ENCODE data around the gene REEP3. TPM values are rescaled to one million over a fixed set of nuclear protein-coding genes. Genes with fewer than 3 reads are reported as not detected.

The REEP3 gene
- total RNA-seq, 1 donor from 2014 or later: 33.2 TPM

DNA sequence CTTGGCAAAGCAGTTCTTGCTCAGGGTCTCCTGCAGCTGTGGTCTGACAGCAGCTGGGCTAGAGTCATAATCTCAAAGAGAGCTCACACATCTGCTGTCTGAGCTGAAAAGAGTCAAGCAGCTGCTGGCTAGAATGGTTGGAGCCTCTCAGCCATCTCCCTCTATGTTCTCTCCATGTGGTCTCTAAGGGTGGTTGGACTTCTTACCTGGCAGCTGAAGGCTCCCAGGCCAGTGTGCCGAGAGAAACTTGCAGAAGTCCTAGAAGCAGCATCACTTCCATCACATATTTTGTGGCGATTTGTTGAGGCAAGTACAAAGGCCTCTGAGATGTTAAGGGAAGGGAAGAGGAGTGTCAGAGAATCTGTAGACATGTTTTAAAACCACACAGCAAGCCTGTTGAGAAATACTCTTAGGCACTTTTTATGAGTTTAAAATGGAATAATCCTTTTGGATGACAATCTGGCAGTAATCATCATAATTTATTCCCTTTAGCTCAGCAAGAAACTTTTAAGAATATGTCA is 93.2 kb downstream of the REEP3 start:
- DNase-seq (ENCODE audit: low spot score, unreplicated experiment): no peak
- Mint-ChIP-seq H3K4me3 (ENCODE audit: low read depth) (no peak overlapping the region), H3K27ac (no peak overlapping the region), H3K4me1 (ENCODE audit: low read depth) (no peaks in the 10 kb centered on the region), H3K27me3 (no peaks in the 10 kb centered on the region), H3K36me3 (ENCODE audit: insufficient read depth) (peaks cover 8% of the 10 kb centered on the region), H3K9me3 (ENCODE audit: low read depth) (no peaks in the 10 kb centered on the region)
- TF ChIP-seq, protein P1, sequence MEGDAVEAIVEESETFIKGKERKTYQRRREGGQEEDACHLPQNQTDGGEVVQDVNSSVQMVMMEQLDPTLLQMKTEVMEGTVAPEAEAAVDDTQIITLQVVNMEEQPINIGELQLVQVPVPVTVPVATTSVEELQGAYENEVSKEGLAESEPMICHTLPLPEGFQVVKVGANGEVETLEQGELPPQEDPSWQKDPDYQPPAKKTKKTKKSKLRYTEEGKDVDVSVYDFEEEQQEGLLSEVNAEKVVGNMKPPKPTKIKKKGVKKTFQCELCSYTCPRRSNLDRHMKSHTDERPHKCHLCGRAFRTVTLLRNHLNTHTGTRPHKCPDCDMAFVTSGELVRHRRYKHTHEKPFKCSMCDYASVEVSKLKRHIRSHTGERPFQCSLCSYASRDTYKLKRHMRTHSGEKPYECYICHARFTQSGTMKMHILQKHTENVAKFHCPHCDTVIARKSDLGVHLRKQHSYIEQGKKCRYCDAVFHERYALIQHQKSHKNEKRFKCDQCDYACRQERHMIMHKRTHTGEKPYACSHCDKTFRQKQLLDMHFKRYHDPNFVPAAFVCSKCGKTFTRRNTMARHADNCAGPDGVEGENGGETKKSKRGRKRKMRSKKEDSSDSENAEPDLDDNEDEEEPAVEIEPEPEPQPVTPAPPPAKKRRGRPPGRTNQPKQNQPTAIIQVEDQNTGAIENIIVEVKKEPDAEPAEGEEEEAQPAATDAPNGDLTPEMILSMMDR (IDR thresholded peaks at IDR 0.05; ENCODE audit: unreplicated experiment): no peak

DNA sequence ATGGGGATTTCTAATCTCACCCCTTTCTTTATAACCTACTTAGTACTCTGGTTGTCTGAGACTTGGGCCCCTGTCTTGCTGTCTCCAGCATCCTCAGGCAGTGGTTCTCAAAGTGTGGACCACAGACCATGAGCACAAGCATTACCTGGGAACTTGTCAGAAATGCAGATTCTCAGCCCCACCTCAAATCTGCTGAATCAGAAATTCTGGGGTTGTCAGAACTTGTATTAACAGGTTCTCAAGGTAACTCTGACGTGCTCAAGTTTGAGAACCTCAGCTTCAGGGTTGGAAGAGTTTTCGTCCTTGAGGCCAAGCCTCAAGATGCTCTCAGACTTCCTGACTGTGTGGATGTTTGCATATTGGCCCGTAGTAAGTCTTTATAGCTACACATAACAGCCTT is 97.4 kb downstream of the REEP3 start:
- H3K27ac Mint-ChIP-seq: peak overlapping the region; percentile 33
- no peaks in the 10 kb centered on the region for H3K9me3 Mint-ChIP-seq (ENCODE audit: low read depth)
- DNase-seq (ENCODE audit: low spot score, unreplicated experiment): no peak
- peaks cover 15% of the 10 kb centered on the region for H3K36me3 Mint-ChIP-seq (ENCODE audit: insufficient read depth)
- TF ChIP-seq, protein P1 (IDR thresholded peaks at IDR 0.05; ENCODE audit: unreplicated experiment): no peak
- H3K27me3 Mint-ChIP-seq: no peaks in the 10 kb centered on the region
- H3K4me1 Mint-ChIP-seq (ENCODE audit: low read depth): no peaks in the 10 kb centered on the region
- H3K4me3 Mint-ChIP-seq (ENCODE audit: low read depth): no peak overlapping the region

DNA sequence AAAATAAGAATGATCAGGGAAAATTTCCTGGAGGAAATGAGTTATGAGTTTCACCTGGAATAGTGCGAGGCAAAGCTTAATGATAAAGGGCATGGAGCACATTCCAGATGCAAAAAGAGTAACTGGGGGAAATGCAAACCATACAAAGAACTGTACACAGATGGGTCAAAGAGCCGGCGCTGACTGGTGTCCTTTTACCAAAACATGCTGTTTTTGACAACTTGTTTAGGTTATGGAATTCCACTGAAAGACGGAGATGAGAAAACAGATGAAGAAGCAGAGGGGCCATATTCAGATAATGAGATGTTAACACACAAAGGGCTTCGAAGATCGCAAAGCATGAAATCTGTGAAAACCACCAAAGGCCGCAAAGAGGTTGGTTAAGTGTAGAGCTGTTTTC is 98.2 kb downstream of the REEP3 start:
- no peaks in the 10 kb centered on the region for H3K4me1 Mint-ChIP-seq (ENCODE audit: low read depth)
- no peak overlapping the region for H3K27ac Mint-ChIP-seq
- no peak overlapping the region for H3K4me3 Mint-ChIP-seq (ENCODE audit: low read depth)
- TF ChIP-seq, protein P1 (IDR thresholded peaks at IDR 0.05; ENCODE audit: unreplicated experiment): no peak
- H3K36me3 Mint-ChIP-seq (ENCODE audit: insufficient read depth): peaks cover 15% of the 10 kb centered on the region
- no peaks in the 10 kb centered on the region for H3K27me3 Mint-ChIP-seq
- no peak for DNase-seq (ENCODE audit: low spot score, unreplicated experiment)
- no peaks in the 10 kb centered on the region for H3K9me3 Mint-ChIP-seq (ENCODE audit: low read depth)

DNA sequence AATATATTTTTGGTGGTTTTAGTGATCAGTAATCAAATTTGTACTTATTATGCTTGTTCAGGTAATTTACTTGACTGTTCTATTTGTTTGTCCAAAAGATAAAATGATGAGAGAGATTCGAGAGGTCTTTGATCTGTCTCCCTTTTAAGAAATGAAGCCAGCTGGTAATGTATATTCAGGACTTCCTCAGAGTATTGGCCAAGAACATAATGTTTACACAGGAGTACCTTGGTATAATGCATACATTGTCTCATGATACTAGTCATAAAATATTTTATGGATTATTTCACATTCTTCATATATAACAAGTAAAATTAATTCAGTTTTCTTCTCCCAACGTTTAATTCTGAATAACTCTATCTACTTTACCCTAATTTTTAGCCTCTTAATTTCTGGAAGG is 100.9 kb downstream of the REEP3 start:
- H3K9me3 Mint-ChIP-seq (ENCODE audit: low read depth): no peaks in the 10 kb centered on the region
- TF ChIP-seq, protein P1 (IDR thresholded peaks at IDR 0.05; ENCODE audit: unreplicated experiment): no peak
- no peaks in the 10 kb centered on the region for H3K27me3 Mint-ChIP-seq
- peaks cover 12% of the 10 kb centered on the region for H3K4me1 Mint-ChIP-seq (ENCODE audit: low read depth)
- DNase-seq (ENCODE audit: low spot score, unreplicated experiment): no peak
- peaks cover 12% of the 10 kb centered on the region for H3K36me3 Mint-ChIP-seq (ENCODE audit: insufficient read depth)
- no peak overlapping the region for H3K27ac Mint-ChIP-seq
- no peak overlapping the region for H3K4me3 Mint-ChIP-seq (ENCODE audit: low read depth)

DNA sequence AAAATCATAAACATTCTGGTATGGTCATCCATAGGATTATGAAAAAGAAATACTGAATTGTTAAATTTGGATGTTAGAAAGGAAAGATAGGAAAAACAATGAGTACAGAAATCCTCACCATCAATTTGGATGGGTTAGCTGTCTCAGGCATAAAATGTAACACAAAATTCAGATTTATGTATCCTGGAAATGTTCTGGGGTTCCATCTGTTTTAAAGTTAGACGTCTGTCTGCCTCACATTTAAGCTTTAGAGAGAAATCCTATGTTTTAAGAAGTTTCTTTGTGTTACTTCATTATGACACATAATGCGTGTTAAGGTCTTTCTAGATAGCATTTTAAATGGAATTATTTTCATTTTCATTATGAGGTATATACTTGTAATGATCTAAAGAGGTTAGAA is 103.5 kb downstream of the REEP3 start:
- Mint-ChIP-seq H3K4me3 (ENCODE audit: low read depth) (no peak overlapping the region), H3K27ac (no peak overlapping the region), H3K27me3 (no peaks in the 10 kb centered on the region), H3K4me1 (ENCODE audit: low read depth) (peaks cover 30% of the 10 kb centered on the region), H3K9me3 (ENCODE audit: low read depth) (no peaks in the 10 kb centered on the region), H3K36me3 (ENCODE audit: insufficient read depth) (peaks cover 8% of the 10 kb centered on the region)
- TF ChIP-seq, protein P1 (IDR thresholded peaks at IDR 0.05; ENCODE audit: unreplicated experiment): no peak
- no peak for DNase-seq (ENCODE audit: low spot score, unreplicated experiment)

Measured in progenitor cell of endocrine pancreas (in vitro differentiated cells).